K562 (cell line): ENCODE results near the gene MTMR4.

Source experiments
- EZH2 ChIP-seq: IDR thresholded peaks from 2 replicates; pipeline ENCODE4 v1.6.1; 2012; ENCODE audit warnings: low read depth, mild to moderate bottlenecking, inconsistent platforms, low read length, borderline replicate concordance
- FOXA1 ChIP-seq: fragments of 450-650 bp; IDR thresholded peaks from 2 replicates; pipeline ENCODE4 v1.6.1; 2016; ENCODE audit warnings: mild to moderate bottlenecking, borderline replicate concordance
- SRF ChIP-seq, 2 experiments: fragments of 250-450, 450-650 bp in 1 of 2; sonication (Bioruptor Pico) in 1 of 2; sonication (generic) in 1 of 2; formaldehyde crosslinking; IDR thresholded peaks; 2 replicates each; pipeline versions ENCODE4 v1.5.0 to v1.5.1; 2020 to 2022; ENCODE audit warnings: mild to moderate bottlenecking in 1 of 2, missing genetic modification reagents in 1 of 2
- SUPT5H ChIP-seq: fragments of 450-650 bp; IDR thresholded peaks from 2 replicates; pipeline ENCODE4 v1.6.1; 2016
- TF ChIP-seq, protein P1 (sequence below): IDR thresholded peaks from 3 replicates; pipeline ENCODE4 v1.6.1; 2011; ENCODE audit warnings: borderline replicate concordance, mild to moderate bottlenecking; ENCODE audit not compliant: insufficient read length, insufficient read depth
- TF ChIP-seq, protein P2 (sequence below): fragments of 450-650 bp; formaldehyde crosslinking; IDR thresholded peaks from 2 replicates; pipeline ENCODE4 v1.4.0; 2022; ENCODE audit warnings: missing genetic modification characterization

DNA sequence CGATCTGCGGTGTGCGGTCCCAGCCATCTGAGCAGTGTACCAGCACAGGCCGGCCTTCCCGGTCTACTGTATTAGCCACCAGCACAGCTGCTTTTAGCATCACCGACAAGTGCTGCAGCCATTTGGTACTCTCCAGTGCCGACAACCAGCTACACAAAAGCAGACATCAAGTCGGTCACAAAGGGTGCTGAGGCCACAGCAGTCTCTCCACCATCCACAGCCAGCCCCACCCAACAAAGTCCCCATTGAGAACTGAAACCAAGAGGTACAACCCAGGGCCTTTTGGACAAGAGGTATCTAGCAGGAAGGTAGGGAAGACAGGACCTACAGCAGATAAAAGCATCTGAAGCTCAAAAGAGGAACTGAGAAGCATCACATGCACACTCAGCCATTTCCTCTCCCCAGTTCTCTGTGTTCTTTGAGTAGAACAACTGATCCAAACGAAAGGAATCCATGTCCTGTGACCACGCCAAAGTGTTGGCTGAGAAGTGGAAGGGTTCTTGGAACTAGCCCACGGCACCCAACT, 9.5 kb downstream of the MTMR4 start:
- TF ChIP-seq, protein P1, sequence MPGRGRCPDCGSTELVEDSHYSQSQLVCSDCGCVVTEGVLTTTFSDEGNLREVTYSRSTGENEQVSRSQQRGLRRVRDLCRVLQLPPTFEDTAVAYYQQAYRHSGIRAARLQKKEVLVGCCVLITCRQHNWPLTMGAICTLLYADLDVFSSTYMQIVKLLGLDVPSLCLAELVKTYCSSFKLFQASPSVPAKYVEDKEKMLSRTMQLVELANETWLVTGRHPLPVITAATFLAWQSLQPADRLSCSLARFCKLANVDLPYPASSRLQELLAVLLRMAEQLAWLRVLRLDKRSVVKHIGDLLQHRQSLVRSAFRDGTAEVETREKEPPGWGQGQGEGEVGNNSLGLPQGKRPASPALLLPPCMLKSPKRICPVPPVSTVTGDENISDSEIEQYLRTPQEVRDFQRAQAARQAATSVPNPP = no peak
- TF ChIP-seq SUPT5H (no peak), EZH2 (no peak), SRF (CRISPR knock-in tag; IDR thresholded peaks at IDR 0.05) (no peak), FOXA1 (no peak)
- TF ChIP-seq, protein P2, sequence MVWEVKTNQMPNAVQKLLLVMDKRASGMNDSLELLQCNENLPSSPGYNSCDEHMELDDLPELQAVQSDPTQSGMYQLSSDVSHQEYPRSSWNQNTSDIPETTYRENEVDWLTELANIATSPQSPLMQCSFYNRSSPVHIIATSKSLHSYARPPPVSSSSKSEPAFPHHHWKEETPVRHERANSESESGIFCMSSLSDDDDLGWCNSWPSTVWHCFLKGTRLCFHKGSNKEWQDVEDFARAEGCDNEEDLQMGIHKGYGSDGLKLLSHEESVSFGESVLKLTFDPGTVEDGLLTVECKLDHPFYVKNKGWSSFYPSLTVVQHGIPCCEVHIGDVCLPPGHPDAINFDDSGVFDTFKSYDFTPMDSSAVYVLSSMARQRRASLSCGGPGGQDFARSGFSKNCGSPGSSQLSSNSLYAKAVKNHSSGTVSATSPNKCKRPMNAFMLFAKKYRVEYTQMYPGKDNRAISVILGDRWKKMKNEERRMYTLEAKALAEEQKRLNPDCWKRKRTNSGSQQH (CRISPR knock-in tag) = no peak
